SK-N-SH (cell line): ENCODE data around the gene DEGS1. TPM values are rescaled to one million over a fixed set of nuclear protein-coding genes. Genes with fewer than 3 reads are reported as not detected.

Source experiments
- CTCF ChIA-PET: fragments of 300-600, 350-600 bp; formaldehyde crosslinking; extraction: SDS; loops from one replicate; lab custom pipeline; 2021; lab: Yijun Ruan, JAX
- POLR2A ChIA-PET: fragments of 350-600 bp; sonication (Branson Sonifier 250); formaldehyde crosslinking; extraction: SDS; loops from one replicate; lab custom pipeline; 2020; ENCODE audit warnings: antibody characterized with exemption, inconsistent platforms; lab: Yijun Ruan, JAX
- DNase-seq: peaks from one replicate; pipeline ENCODE4 v3.0.0; 2012
- H2AFZ ChIP-seq: fragments of 200-600 bp; sonication (generic); 2 replicates; pipeline ENCODE4 v1.8.1; 2016; ENCODE audit warnings: antibody characterized with exemption, mild to moderate bottlenecking, low read depth
- H3F3A ChIP-seq: fragments of 200-600 bp; sonication (generic); replicated peaks from 2 replicates; pipeline ENCODE3; 2016; ENCODE audit warnings: antibody characterized with exemption, mild to moderate bottlenecking; ENCODE audit not compliant: insufficient read depth
- H3K27ac ChIP-seq, 2 experiments: fragments of 200-500 bp in 1 of 2; fragments of 200-600 bp in 1 of 2; sonication (Bioruptor generic) in 1 of 2; sonication (generic), shearing (Covaris generic) in 1 of 2; 2 replicates each; pipeline versions ENCODE4 v1.5.1 to v1.6.1; 2014 to 2016; ENCODE audit warnings: low read depth in 2 of 2, inconsistent platforms in 1 of 2, low read length in 1 of 2, mild to moderate bottlenecking in 1 of 2, mixed read lengths in 1 of 2
- H3K27me3 ChIP-seq: fragments of 200-600 bp; sonication (generic), shearing (Covaris generic); 2 replicates; pipeline ENCODE4 v1.6.1; 2016; ENCODE audit warnings: mixed run types; ENCODE audit not compliant: insufficient read depth
- H3K36me3 ChIP-seq, 2 experiments: fragments of 200-500 bp in 1 of 2; fragments of 200-600 bp in 1 of 2; sonication (Bioruptor generic) in 1 of 2; sonication (generic) in 1 of 2; replicated peaks in 1 of 2; 2 replicates each; pipeline versions ENCODE3 to v1.5.1; 2014 to 2016; ENCODE audit warnings: low read length in 1 of 2, mild to moderate bottlenecking in 1 of 2; ENCODE audit not compliant: insufficient read depth in 2 of 2, control insufficient read depth in 1 of 2
- H3K4me1 ChIP-seq, 2 experiments: fragments of 200-500 bp in 1 of 2; fragments of 200-600 bp in 1 of 2; sonication (Bioruptor generic) in 1 of 2; sonication (generic), shearing (Covaris generic) in 1 of 2; 2 replicates each; pipeline versions ENCODE4 v1.5.1 to v1.6.1; 2014 to 2016; ENCODE audit warnings: low read depth in 1 of 2, low read length in 1 of 2, mixed run types in 1 of 2; ENCODE audit not compliant: insufficient read depth in 2 of 2, control insufficient read depth in 1 of 2
- H3K4me2 ChIP-seq: fragments of 200-600 bp; sonication (generic), shearing (Covaris generic); 2 replicates; pipeline ENCODE4 v1.6.1; 2017; ENCODE audit warnings: mixed run types
- H3K4me3 ChIP-seq, 2 experiments: fragments of 200-500 bp in 1 of 2; fragments of 200-600 bp in 1 of 2; sonication (Bioruptor generic) in 1 of 2; sonication (generic), shearing (Covaris generic) in 1 of 2; 2 replicates each; pipeline versions ENCODE4 v1.5.1 to v1.8.1; 2014 to 2016; ENCODE audit warnings: low read depth in 2 of 2, inconsistent platforms in 1 of 2, low read length in 1 of 2, mild to moderate bottlenecking in 1 of 2, mixed read lengths in 1 of 2, moderate library complexity in 1 of 2
- H3K79me2 ChIP-seq: fragments of 200-600 bp; sonication (generic); 2 replicates; pipeline ENCODE4 v1.8.1; 2017; ENCODE audit warnings: mild to moderate bottlenecking; ENCODE audit not compliant: insufficient read depth
- H3K9ac ChIP-seq: fragments of 200-600 bp; sonication (generic); 2 replicates; pipeline ENCODE4 v1.6.1; 2017; ENCODE audit warnings: mixed run types
- H3K9me2 ChIP-seq: fragments of 200-600 bp; sonication (generic); 2 replicates; pipeline ENCODE4 v1.6.1; 2017; ENCODE audit warnings: mixed run types
- H3K9me3 ChIP-seq: fragments of 200-600 bp; sonication (generic); 2 replicates; pipeline ENCODE4 v1.6.1; 2017; ENCODE audit warnings: mixed run types, mild to moderate bottlenecking, moderate library complexity
- H4K20me1 ChIP-seq: fragments of 200-600 bp; sonication (generic); 2 replicates; pipeline ENCODE4 v1.6.1; 2017; ENCODE audit warnings: mild to moderate bottlenecking, mixed run types; ENCODE audit not compliant: insufficient read depth
- ELF1 ChIP-seq: IDR thresholded peaks from 2 replicates; pipeline ENCODE4 v1.4.0; 2012
- EZH2phosphoT487 ChIP-seq: fragments of 200-600 bp; sonication (generic); IDR thresholded peaks from 2 replicates; pipeline ENCODE4 v1.6.1; 2017; ENCODE audit warnings: low read depth, mixed run types, mild to moderate bottlenecking, antibody characterized with exemption, moderate library complexity, borderline replicate concordance
- FOSL2 ChIP-seq: IDR thresholded peaks from 2 replicates; pipeline ENCODE4 v1.4.0; 2012; ENCODE audit warnings: low read depth, mild to moderate bottlenecking, moderate library complexity, borderline replicate concordance
- FOXJ3 ChIP-seq: sonication (generic); formaldehyde crosslinking; IDR thresholded peaks from 2 replicates; pipeline ENCODE4 v1.5.1; 2020; ENCODE audit warnings: mild to moderate bottlenecking, missing genetic modification reagents
- FOXM1 ChIP-seq: IDR thresholded peaks from 2 replicates; pipeline ENCODE4 v1.4.0; 2012; ENCODE audit warnings: low read depth, mild to moderate bottlenecking
- GABPA ChIP-seq: IDR thresholded peaks from 2 replicates; pipeline ENCODE4 v1.4.0; 2012; ENCODE audit warnings: low read depth, mild to moderate bottlenecking
- GATA2 ChIP-seq: sonication (generic); formaldehyde crosslinking; IDR thresholded peaks from 2 replicates; pipeline ENCODE4 v1.5.0; 2020; ENCODE audit warnings: mild to moderate bottlenecking, missing genetic modification reagents
- MEF2A ChIP-seq: IDR thresholded peaks from 2 replicates; pipeline ENCODE4 v1.4.0; 2012; ENCODE audit warnings: low read depth, borderline replicate concordance
- MXI1 ChIP-seq: IDR thresholded peaks from 2 replicates; pipeline ENCODE4 v1.6.1; 2012; ENCODE audit warnings: mild to moderate bottlenecking, low read depth, low read length, improper control_type of control experiment
- NFIC ChIP-seq: IDR thresholded peaks from 2 replicates; pipeline ENCODE4 v1.4.0; 2012; ENCODE audit warnings: borderline replicate concordance
- NRF1 ChIP-seq: IDR thresholded peaks from 2 replicates; pipeline ENCODE4 v1.6.1; 2012; ENCODE audit warnings: low read depth, mild to moderate bottlenecking, low read length
- RFX5 ChIP-seq: IDR thresholded peaks from 2 replicates; pipeline ENCODE4 v1.6.1; 2012; ENCODE audit warnings: mild to moderate bottlenecking, improper control_type of control experiment, low read length
- RXRA ChIP-seq: IDR thresholded peaks from 2 replicates; pipeline ENCODE4 v1.4.0; 2012; ENCODE audit warnings: low read depth, mild to moderate bottlenecking, borderline replicate concordance
- SIN3A ChIP-seq: IDR thresholded peaks from 2 replicates; pipeline ENCODE4 v1.6.1; 2012; ENCODE audit warnings: low read depth, mild to moderate bottlenecking, low read length, moderate library complexity, borderline replicate concordance
- SMC3 ChIP-seq: IDR thresholded peaks from 2 replicates; pipeline ENCODE4 v1.6.1; 2012; ENCODE audit warnings: low read depth, low read length, improper control_type of control experiment
- TCF12 ChIP-seq: IDR thresholded peaks from 2 replicates; pipeline ENCODE4 v1.4.0; 2012
- TEAD4 ChIP-seq: IDR thresholded peaks from 2 replicates; pipeline ENCODE4 v1.4.0; 2012; ENCODE audit warnings: mild to moderate bottlenecking, borderline replicate concordance; ENCODE audit not compliant: insufficient read depth
- WGBS: methylation state at CpG from one replicate; pipeline ENCODE4 v1.1.6; 2017; ENCODE audit warnings: low lambda C conversion rate; 5-methylcytosine and 5-hydroxymethylcytosine counted together
- polyA plus RNA-seq, 3 experiments: library from polyadenylated mRNA; depleted of rRNA; stranded (reverse); fragments of >200 nt; gene quantifications; 2 replicates each; pipeline ENCODE4 v1.2.3, GENCODE V29; 2012
- TF ChIP-seq, protein P1 (sequence below): IDR thresholded peaks from 2 replicates; pipeline ENCODE4; 2012
- TF ChIP-seq, protein P2 (sequence below): IDR thresholded peaks from 2 replicates; pipeline ENCODE4 v1.4.0; 2012; ENCODE audit warnings: low read depth
- TF ChIP-seq, protein P3 (sequence below): fragments of 200-600 bp; sonication (generic); IDR thresholded peaks from 2 replicates; pipeline ENCODE4 v1.6.1; 2017; ENCODE audit warnings: antibody characterized with exemption, mild to moderate bottlenecking, moderate library complexity
- TF ChIP-seq, protein P4 (sequence below): IDR thresholded peaks from 2 replicates; pipeline ENCODE4 v1.6.1; 2012; ENCODE audit warnings: mild to moderate bottlenecking, low read depth, low read length, moderate library complexity

Gene DEGS1
- polyA plus RNA-seq, 1 of the 3 experiments (the other 2 are of a cell fraction): 62.3 TPM

DNA sequence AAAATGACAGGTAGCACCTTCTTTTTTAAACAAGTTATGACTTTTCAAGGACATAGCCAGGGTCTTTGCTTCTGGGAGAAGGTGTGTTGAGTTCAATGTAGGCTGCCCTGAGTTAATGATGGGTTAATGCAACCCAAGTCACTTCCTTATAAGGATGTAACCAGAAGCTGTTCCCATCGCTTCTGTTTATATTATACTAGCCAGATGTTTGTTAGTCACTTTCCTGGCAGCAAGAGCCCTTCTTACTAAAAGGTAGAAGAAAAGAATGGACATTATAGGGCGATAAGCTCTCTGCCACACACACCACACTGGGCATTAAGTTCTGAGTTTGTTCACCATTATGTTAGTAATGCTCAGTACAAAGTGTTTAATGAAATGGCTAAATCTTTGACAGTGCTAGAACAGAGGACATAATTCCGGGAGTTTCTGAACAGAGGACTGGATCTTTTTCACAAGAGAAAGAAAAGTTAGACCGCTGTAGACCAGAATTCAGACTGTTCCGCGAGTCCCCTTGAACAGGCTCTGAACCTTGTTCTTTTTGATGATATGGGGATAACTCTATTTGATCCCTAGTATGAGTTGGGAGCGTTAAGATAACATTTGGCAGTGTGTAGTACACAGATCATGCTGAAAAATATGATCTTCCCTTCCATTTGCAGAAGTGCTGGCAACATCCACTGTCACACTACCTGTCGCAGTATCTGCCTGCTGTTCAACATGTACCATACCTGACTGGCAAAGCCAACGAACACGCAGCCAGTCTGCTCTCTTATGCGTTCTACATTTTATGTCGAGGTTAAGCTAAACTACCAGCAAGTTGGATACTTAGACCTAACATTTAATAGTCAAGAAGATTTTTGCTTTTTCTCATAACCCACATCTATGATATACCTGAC, 41.0 kb downstream of the DEGS1 start:
- Histone ChIP-seq H3K36me3 (peaks cover 9 to 16% of the 10 kb centered on the region in 2 experiments), H3K4me2 (no peak overlapping the region), H3K27ac (no peak overlapping the region), H4K20me1 (no peaks in the 10 kb centered on the region), H3K79me2 (no peaks in the 10 kb centered on the region), H3K4me3 (no peak overlapping the region), H3K9ac (no peak overlapping the region), H2AFZ (no peak overlapping the region), H3K9me3 (no peaks in the 10 kb centered on the region), H3K9me2 (no peaks in the 10 kb centered on the region), H3K4me1 (peaks cover 0 to 6% of the 10 kb centered on the region in 2 experiments; a peak in 1 of 4 replicates), H3F3A (no peaks in the 10 kb centered on the region), H3K27me3 (no peaks in the 10 kb centered on the region)
- TF ChIP-seq MEF2A (no peak), NFIC (no peak), MXI1 (no peak), GABPA (no peak), TCF12 (peak; percentile 35; the same call in 1 of the 2 replicates)
- CTCF ChIA-PET: no interaction called here
- DNase-seq: no peak
- 85% methylated on average over 12 of the region's 12 CpGs for WGBS
- POLR2A ChIA-PET: no interaction called here

DNA sequence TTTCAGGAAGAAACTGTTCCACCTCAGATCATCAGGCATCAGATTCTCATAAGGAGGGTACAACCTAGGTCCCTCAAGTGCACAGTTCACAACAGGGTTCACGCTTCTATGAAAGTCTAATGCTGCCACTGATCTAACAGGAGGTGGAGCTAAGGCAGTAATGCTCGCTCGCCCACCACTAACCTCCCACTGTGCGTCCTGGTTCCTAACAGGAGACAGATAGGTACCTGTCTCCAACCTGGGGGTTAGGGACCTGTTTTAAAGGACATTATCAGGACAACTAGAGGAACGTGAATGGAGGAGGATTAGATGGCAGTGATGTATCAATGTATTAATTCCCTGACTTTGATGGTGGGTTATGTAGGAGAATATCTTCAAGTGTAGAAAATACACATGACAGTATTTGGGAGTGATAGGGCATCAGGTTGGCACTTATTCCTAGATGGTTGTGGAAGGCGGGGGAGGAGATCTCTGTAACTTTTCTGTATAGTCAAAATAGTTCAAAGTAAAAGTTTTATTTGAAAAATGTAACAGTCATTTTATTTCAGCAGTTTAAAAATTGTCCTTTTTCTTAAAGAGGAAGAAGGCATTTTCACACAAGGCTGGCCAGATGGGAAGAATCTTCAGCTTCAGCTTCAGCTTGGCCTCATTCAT, 43.9 kb downstream of the DEGS1 start:
- H3K4me1 ChIP-seq: peaks cover 0 to 6% of the 10 kb centered on the region in 2 experiments; a peak in 1 of 4 replicates
- ChIA-PET POLR2A (no interaction called here), CTCF (no interaction called here)
- H2AFZ ChIP-seq: no peak overlapping the region
- no peaks in the 10 kb centered on the region for H3K27me3 ChIP-seq
- no peak overlapping the region for H3K9ac ChIP-seq
- H3K36me3 ChIP-seq: peaks cover 18 to 22% of the 10 kb centered on the region in 2 experiments
- no peak overlapping the region for H3K4me2 ChIP-seq
- DNase-seq: no peak
- 97% methylated on average over 6 of the region's 6 CpGs for WGBS
- H3K4me3 ChIP-seq: no peak overlapping the region
- no peaks in the 10 kb centered on the region for H4K20me1 ChIP-seq
- no peaks in the 10 kb centered on the region for H3K9me2 ChIP-seq
- no peaks in the 10 kb centered on the region for H3K79me2 ChIP-seq
- no peaks in the 10 kb centered on the region for H3K9me3 ChIP-seq
- no peaks in the 10 kb centered on the region for H3F3A ChIP-seq
- H3K27ac ChIP-seq: no peak overlapping the region
- no peak for TF ChIP-seq RFX5
- no peak for TF ChIP-seq EZH2phosphoT487
- no peak for TF ChIP-seq ELF1
- no peak for TF ChIP-seq SIN3A
- TF ChIP-seq RXRA: no peak
- no peak for TF ChIP-seq GATA2 (CRISPR knock-in tag)
- TF ChIP-seq, protein P1, sequence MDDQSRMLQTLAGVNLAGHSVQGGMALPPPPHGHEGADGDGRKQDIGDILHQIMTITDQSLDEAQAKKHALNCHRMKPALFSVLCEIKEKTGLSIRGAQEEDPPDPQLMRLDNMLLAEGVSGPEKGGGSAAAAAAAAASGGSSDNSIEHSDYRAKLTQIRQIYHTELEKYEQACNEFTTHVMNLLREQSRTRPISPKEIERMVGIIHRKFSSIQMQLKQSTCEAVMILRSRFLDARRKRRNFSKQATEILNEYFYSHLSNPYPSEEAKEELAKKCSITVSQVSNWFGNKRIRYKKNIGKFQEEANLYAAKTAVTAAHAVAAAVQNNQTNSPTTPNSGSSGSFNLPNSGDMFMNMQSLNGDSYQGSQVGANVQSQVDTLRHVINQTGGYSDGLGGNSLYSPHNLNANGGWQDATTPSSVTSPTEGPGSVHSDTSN: no peak
- TF ChIP-seq TEAD4: no peak
- TF ChIP-seq, protein P2, sequence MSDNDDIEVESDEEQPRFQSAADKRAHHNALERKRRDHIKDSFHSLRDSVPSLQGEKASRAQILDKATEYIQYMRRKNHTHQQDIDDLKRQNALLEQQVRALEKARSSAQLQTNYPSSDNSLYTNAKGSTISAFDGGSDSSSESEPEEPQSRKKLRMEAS: no peak
- TF ChIP-seq, protein P3, sequence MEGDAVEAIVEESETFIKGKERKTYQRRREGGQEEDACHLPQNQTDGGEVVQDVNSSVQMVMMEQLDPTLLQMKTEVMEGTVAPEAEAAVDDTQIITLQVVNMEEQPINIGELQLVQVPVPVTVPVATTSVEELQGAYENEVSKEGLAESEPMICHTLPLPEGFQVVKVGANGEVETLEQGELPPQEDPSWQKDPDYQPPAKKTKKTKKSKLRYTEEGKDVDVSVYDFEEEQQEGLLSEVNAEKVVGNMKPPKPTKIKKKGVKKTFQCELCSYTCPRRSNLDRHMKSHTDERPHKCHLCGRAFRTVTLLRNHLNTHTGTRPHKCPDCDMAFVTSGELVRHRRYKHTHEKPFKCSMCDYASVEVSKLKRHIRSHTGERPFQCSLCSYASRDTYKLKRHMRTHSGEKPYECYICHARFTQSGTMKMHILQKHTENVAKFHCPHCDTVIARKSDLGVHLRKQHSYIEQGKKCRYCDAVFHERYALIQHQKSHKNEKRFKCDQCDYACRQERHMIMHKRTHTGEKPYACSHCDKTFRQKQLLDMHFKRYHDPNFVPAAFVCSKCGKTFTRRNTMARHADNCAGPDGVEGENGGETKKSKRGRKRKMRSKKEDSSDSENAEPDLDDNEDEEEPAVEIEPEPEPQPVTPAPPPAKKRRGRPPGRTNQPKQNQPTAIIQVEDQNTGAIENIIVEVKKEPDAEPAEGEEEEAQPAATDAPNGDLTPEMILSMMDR: no peak
- TF ChIP-seq, protein P4, sequence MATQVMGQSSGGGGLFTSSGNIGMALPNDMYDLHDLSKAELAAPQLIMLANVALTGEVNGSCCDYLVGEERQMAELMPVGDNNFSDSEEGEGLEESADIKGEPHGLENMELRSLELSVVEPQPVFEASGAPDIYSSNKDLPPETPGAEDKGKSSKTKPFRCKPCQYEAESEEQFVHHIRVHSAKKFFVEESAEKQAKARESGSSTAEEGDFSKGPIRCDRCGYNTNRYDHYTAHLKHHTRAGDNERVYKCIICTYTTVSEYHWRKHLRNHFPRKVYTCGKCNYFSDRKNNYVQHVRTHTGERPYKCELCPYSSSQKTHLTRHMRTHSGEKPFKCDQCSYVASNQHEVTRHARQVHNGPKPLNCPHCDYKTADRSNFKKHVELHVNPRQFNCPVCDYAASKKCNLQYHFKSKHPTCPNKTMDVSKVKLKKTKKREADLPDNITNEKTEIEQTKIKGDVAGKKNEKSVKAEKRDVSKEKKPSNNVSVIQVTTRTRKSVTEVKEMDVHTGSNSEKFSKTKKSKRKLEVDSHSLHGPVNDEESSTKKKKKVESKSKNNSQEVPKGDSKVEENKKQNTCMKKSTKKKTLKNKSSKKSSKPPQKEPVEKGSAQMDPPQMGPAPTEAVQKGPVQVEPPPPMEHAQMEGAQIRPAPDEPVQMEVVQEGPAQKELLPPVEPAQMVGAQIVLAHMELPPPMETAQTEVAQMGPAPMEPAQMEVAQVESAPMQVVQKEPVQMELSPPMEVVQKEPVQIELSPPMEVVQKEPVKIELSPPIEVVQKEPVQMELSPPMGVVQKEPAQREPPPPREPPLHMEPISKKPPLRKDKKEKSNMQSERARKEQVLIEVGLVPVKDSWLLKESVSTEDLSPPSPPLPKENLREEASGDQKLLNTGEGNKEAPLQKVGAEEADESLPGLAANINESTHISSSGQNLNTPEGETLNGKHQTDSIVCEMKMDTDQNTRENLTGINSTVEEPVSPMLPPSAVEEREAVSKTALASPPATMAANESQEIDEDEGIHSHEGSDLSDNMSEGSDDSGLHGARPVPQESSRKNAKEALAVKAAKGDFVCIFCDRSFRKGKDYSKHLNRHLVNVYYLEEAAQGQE: no peak
- TF ChIP-seq FOSL2: no peak
- no peak for TF ChIP-seq NRF1
- no peak for TF ChIP-seq SMC3
- TF ChIP-seq FOXJ3 (CRISPR knock-in tag): no peak
- TF ChIP-seq FOXM1: no peak
